ENCODE measurements around the gene TREML1.

DNA sequence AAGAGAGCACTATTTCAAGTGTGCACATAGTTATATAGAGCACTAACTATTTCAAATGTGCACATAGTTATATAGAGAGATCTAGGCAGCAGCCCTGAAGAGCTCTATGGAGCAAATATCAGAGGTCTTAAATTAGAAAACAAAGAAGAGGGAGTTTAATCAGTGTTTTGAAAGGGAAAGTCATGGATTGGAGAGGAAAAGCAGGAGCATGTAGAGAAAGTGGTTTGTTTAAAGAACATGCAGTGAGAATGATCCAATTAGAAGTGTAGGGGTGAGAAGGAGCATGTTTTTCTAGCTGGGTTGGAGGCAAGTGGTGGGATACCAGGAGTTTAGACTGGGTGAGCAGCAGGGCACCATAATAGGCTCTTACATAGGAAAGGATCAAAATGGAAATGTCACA is 17.2 kb downstream of the TREML1 start:
- no peak for TF ChIP-seq EP300 (IDR thresholded peaks at IDR 0.05; ENCODE audit: borderline replicate concordance)
- TF ChIP-seq, protein P1, sequence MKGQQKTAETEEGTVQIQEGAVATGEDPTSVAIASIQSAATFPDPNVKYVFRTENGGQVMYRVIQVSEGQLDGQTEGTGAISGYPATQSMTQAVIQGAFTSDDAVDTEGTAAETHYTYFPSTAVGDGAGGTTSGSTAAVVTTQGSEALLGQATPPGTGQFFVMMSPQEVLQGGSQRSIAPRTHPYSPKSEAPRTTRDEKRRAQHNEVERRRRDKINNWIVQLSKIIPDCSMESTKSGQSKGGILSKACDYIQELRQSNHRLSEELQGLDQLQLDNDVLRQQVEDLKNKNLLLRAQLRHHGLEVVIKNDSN (IDR thresholded peaks at IDR 0.05): no peak

Measured in Ishikawa (cell line).